Activated CD4-positive, CD25-positive, alpha-beta regulatory T cell (primary cell): ENCODE results near the gene CPT2.

Experiments
- DNase-seq, 4 experiments: peaks; one replicate each; lab custom pipeline; 2025; lab: John Stamatoyannopoulos, UW

CPT2 gene

DNA sequence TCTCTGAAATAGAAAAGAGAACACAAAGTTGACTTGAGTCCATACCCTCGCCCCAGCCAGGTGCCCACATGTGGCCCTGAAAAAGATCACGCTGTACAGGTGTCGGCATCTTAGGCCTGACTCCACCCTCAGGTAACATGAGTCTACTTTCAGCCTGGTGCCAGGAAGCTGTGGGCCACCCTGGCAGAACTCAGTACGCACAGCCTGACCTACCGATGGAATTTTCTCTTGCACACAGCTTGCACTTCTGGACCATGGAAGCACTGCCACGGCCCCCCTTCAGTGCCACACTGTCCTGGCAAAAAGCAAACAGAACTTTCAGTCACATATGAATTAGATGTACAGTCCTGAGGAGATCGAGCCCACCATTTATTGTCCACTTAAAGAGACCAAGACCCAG lies 21.6 kb downstream of the CPT2 start:
- no peak for DNase-seq

DNA sequence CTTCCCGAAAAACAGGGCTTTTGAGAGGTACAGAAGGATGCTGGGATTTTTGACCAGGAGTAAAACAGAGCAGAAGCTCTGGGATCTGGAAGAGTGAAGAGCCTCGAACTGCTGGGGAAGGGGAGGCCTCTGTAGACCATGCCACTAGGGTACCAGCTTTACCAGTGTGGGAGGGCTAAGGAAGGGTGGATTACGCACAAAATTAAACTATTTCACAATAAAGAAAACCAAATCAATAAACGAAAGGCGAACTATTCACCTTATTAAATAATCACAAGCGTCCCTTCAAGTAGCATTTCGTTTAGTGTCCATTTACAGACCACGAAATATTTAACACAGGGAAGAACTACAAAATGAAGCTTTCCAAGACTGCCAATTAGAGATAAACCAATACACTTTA lies 23.1 kb downstream of the CPT2 start:
- no peak for DNase-seq

- peak; percentile 82 to 90 (median 88) for DNase-seq
Observed at GRCh38 chr1:53220171-53220961, 23.7 kb downstream of the CPT2 start, which contains the start of gene CZIB. Gene CZIB (minus strand): TSS chr1:53220634. CDS start chr1:53220575, 59 bp downstream.

DNA sequence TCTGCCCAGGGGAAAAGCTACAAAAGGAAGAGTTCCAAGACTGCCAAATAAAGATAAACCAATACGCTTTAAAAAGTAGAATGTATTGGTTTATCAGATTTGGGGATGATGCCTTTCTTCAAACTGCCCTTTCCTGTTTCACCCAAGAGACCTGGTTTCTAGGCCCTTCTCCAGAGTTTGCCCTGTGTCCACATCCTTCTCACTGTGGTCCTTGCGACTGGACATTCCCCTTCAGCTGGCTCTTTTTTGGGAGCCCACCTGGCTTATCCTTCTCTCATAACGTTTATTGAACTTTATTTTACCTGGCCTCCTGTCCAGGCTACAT lies 24.3 kb downstream of the CPT2 start:
- no peak for DNase-seq

DNA sequence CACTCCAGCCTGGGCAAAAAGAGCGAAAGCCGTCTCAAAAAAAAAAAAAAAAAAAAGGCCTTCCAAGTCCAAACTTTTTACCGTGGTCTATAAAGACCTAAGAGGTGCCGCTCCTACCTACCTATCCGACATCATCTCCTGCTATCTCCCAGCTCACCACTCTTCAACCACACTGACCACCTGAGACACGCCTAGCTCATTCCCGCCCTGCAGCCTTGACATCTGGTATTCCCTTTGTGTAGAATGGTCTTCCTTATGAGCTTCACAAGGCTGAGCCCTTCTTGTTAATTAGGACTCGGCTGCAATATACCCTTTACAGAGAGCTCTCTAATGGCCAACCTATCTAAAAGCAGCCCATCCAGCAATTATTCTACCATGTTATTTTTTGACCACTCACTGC lies 41.0 kb downstream of the CPT2 start:
- DNase-seq = no peak

DNA sequence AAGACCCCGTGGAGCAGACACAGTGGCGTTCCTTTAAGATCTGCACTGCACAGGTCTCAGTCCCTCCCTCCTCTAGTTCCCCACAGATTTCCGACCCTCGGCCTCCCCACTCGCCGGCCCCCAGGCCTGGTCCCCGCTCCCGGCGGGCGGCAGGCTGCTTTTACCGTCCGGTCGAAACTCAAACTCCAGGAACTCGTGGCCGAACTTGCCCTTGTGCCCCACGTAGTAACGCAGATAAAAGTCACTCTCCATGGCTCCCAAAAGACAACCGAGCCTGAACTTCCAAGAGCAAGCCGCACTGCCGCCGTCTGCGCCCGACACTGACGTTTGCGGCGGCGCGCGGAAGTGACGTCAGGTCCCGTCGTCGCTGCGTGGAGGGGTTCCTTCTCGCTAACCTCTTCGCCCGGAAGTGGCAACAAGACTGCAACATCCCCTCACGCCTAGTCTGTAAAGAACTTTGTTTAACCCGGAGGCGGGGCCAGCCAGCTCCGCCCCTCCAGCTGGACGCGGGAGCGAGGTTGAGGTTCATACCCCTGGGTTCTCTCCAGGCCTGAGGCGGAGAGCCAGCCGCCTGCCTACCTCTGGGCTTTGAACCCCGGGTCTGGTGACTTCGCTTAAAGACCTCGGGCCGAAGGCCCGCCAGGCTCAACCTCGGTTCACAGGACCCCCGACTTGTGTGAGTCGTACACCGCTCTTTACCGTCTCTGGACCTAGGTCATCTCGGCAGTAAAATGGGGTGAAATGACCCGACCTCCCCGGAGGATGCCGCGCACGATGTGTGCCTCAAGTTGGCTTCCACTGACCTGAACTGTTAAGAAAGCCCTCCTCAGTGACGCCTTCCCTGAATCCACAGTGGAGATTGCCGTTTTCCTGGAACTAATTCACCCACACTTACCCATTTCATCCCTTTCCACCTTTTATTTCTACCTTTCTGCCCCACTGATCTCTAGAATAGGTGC lies 41.9 kb downstream of the CPT2 start, which contains the start of gene MAGOH:
MAGOH (minus strand) TSS at position 322 of the 959 bp plus-strand sequence; CDS start at position 252, 70 bp downstream.
- DNase-seq = peak; percentile 87 to 92 (median 90)

DNA sequence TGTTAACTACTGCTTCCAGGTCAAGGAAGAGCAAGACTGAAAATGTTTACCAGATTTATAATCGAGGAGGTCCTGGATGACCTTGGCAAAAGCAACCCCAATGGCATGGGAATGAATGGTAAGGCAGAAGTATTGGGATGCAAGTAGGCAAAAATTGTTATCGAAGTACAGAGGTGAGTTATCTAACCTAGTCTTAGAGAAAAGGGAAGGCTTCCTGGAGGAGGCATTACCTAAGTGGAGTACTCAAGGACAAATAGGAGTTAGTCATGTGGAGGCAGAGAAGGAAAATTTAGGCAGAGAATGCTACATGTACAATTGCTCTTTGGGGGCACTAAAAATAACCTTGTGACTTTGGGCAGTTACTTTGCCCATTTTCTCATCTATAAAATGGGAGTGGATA lies 45.2 kb downstream of the CPT2 start:
- DNase-seq = no peak

- no peak for DNase-seq
Observed at GRCh38 chr1:53242381-53242780, 45.8 kb downstream of the CPT2 start.

- no peak for DNase-seq
Observed at GRCh38 chr1:53244141-53244540, 47.5 kb downstream of the CPT2 start.

DNA sequence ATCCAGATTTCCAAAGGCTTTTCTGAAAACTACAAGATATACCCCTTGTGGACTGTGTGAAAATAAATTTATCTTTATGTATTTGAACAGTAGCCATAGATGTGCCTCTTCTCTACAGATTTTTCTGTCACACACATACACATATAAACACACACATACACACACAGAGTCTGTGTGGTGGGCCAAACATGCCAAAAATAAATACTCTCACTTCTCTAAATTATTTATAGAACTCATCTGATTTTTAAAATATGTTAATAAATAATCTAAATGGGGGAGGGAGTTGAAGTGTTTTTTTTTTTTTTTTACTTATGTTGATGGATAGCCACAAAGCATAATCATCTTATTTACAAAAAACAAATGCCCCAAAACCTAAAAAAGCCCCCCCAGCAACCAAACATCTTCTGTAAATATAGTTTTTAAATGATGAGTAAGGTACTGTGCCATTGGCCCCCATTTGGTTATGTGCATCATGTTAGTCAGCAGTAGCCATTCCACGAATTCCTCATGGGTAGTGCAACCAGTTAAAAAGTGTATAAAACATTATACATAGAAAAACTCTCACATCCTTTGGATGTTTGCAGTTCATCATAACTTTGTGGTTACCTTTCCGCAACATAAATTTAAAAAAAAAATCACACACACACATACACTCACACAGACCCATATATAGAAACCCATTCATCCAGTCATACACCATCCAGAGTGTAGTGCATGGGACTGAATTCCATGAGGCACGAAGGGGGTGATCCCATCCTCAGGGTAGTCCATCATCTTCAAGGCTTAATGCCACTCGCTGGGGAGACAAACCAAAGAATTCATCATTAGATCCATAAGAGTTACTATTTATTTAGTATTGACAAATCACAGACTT lies 49.9 kb downstream of the CPT2 start:
- DNase-seq = no peak

- no peak for DNase-seq
Observed at GRCh38 chr1:53249706-53250105, 53.1 kb downstream of the CPT2 start.

GRCh38 chr1:53250325-53250724 lies 53.7 kb downstream of the CPT2 start:
- DNase-seq = no peak

GRCh38 chr1:53254011-53254640 lies 57.5 kb downstream of the CPT2 start:
- no peak for DNase-seq

DNA sequence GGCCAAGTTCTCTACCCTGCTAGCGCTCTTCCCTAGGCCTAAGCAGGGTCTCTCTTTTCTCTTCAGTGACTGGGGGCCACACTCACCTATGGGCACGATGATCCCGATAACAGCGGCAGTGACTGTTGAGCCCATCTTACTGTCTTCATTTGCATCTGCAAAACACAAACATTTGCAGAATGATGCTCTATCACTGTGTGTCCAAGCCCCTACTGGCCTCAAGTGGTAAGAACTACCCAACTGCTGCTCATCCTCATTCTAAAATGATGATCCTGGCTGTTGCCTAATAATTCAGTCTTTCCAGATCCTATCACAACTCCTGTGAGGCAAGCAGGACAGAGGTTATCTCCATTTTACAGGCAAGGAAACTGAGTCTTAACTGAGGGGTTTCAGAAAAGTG lies 58.4 kb downstream of the CPT2 start:
- no peak for DNase-seq

DNA sequence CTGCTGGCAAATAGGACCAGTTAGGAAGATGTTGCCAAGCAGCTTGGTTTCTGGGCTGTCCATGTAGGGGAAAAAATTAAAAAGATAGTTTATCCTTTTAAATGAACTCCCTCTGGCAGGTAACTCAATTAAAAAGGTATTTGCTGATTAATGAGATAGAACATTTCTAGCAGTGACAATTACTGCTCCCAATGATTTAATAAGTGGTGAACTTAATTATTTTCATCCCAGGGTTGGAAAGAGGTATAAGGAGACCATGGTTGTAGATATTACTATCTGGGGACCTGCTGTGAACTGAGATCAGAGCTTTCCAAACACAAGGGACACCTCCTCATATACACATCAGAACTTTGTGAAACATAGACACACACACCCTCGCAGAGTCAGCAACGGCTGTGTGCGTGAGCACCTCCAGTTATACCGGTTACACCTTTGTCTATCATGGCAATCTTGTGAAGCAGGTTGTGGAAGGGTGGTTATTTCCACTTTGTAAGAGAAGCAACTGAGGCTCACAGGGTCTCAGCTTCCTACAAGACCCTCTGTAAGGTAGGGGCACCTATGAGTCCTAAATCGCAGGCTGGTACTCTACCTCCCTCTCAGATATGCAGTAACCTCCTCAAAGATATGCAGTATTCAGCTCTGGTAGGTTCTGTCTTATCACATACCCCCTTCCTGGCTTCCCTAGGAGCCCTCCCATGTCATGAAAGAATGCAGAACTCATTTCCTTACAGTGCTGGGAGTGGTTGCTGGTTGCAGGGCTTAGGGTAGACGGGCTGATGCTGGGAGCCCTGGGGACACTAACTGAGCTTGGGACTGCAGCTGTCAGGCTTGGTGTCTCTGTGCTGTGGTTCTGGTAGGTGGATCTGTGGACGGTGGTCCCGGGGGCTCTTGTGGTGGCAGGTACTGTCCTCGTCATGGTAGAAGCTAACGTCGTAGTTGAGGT lies 60.2 kb downstream of the CPT2 start:
- no peak for DNase-seq

DNA sequence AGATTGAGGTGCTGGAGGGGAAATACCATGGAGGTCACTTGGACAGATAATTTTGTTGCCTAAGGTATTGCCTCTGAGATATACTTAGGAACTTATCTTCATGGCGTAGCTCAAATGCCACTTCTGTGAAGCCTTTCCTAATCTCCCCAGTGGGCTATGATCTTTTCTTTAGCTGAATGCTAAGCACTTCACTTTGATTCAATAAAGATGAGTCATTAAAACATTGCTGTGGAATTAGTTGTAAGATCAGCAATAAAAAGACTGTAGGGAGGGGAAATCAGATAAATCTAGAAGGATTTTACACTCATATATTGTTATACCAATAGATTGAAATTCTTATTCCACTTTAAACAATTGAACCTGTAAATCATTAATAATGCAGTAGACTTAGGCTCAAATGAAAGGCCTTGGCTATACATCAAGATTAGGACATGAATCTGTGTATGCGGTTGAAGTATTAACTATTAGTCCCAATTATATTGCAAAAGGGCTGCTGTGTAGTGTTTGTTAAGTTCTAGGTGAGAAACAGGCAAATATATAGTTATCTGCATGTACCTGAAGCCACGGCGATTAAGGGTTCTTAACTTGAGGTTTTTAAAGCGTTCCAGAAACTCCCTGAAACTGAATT lies 60.9 kb downstream of the CPT2 start:
- no peak for DNase-seq

DNA sequence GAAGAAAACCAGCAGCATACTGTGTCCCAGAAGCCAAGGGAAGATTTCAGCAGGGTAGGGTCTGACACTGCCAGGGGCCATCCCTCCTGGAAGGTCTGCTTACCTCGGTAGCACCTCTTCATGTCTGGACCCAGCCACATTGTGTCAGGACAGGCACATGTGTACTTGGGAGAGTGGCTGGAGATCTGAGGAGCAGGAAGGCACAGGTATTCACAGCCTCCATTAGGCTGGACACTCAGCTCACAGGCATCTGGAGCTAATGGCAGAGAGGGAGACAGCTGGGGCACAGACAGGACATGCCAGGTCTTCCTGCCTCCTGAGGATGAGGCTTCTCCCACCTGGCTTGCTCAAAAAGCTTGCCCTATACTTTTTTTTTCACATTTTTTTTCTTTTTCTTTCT lies 61.6 kb downstream of the CPT2 start:
- DNase-seq = no peak

DNA sequence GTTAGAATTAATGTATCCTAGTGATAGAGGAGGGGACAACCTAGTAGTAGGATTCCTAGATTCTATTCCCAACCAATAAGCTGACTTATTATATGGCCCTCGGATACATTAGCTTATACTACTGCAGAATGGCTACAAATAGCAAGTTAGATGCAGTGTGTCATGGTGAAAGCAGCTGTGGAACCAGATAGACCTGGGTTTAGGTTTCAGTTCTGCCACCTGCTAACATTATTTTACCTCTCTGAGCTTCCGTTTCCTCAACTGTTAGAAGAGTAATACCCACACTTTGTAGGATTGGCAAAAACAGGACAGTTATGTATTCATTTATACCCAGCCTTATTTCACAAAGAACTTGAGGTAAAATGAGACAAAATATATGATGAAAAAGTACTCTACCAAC lies 63.3 kb downstream of the CPT2 start:
- no peak for DNase-seq

DNA sequence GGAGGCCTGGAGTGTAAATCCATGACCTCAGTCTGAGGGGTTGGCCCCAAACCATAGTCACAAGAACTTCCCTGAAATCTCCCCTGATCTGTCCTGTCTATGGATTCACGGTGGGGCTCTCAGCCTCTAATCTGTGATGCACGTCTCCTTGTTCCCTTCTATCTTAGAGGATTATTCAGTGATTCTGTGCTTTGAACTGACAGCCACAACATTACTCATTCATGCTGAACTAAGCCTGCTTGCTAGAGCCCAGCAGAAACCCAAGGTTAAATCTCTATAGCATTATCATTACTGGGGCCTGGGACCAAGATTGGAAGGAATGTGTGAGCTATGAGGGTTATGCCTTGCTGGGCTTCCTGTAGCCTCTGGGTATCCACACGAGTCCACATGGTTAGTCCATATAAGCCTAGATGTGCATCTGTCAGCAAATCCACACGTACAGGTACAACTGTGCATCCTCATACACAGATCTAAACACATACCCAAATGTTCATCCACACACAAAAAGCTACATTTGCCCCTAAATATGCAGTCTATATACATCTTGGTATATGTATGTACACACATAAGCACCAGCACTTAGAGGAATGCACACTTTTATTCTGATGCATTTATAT lies 64.1 kb downstream of the CPT2 start:
- DNase-seq = no peak
